Neural cell (in vitro differentiated cells): ENCODE results near the gene SPRR1A.

Experiments
- EP300 ChIP-seq: fragments of 450-650 bp; conservative IDR thresholded peaks from 2 replicates; pipeline ENCODE4 v1.6.1; 2014; ENCODE audit warnings: antibody characterized with exemption, mild to moderate bottlenecking, moderate library complexity; ENCODE audit not compliant: poor library complexity, severe bottlenecking
- EZH2 ChIP-seq: fragments of 200-600, 300-800 bp; shearing (Covaris generic), sonication (generic); IDR thresholded peaks from 2 replicates; pipeline ENCODE4 v1.6.1; 2014; ENCODE audit warnings: antibody characterized with exemption, low read length, borderline replicate concordance, mild to moderate bottlenecking; ENCODE audit not compliant: insufficient read depth, poor library complexity, severe bottlenecking
- MXI1 ChIP-seq: fragments of 450-650 bp; conservative IDR thresholded peaks from 2 replicates; pipeline ENCODE4 v1.6.1; 2014; ENCODE audit warnings: antibody characterized with exemption, mild to moderate bottlenecking; ENCODE audit not compliant: poor library complexity, severe bottlenecking
- POLR2AphosphoS5 ChIP-seq: IDR thresholded peaks from 2 replicates; pipeline ENCODE4 v1.6.1; 2012
- RAD21 ChIP-seq: fragments of 450-650 bp; conservative IDR thresholded peaks from 2 replicates; pipeline ENCODE4 v1.6.1; 2014; ENCODE audit warnings: antibody characterized with exemption, mild to moderate bottlenecking, moderate library complexity
- TAF1 ChIP-seq: IDR thresholded peaks from 2 replicates; pipeline ENCODE4 v1.6.1; 2012; ENCODE audit warnings: low read depth
- TF ChIP-seq, protein P1 (sequence below): fragments of 450-650 bp; IDR thresholded peaks from 2 replicates; pipeline ENCODE4 v1.5.1; 2014; ENCODE audit warnings: antibody characterized with exemption, mild to moderate bottlenecking, moderate library complexity; ENCODE audit not compliant: poor library complexity, severe bottlenecking

DNA sequence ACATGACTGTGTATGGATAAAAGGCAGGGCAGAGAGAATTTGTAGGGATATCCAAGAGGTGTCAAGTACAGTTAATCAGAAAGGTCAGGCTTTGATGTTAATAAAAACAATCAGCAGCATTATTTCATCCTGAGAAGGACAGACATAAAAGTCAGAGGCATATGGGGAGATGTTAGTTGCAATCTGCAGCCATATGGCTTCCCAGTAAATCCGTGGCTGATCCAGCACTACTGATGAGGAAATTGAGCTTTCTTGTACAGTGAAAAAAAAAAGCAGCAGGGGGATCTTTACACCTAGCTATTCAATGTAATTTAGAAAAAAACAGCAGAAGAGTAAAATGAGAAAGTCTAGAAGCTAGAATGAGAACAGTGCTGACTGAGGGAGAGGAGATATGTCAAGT is 44.9 kb downstream of the SPRR1A start:
- TF ChIP-seq, protein P1, sequence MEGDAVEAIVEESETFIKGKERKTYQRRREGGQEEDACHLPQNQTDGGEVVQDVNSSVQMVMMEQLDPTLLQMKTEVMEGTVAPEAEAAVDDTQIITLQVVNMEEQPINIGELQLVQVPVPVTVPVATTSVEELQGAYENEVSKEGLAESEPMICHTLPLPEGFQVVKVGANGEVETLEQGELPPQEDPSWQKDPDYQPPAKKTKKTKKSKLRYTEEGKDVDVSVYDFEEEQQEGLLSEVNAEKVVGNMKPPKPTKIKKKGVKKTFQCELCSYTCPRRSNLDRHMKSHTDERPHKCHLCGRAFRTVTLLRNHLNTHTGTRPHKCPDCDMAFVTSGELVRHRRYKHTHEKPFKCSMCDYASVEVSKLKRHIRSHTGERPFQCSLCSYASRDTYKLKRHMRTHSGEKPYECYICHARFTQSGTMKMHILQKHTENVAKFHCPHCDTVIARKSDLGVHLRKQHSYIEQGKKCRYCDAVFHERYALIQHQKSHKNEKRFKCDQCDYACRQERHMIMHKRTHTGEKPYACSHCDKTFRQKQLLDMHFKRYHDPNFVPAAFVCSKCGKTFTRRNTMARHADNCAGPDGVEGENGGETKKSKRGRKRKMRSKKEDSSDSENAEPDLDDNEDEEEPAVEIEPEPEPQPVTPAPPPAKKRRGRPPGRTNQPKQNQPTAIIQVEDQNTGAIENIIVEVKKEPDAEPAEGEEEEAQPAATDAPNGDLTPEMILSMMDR, result no peak
- TF ChIP-seq MXI1, result no peak
- no peak for TF ChIP-seq EP300
- no peak for TF ChIP-seq POLR2AphosphoS5
- no peak for TF ChIP-seq EZH2
- no peak for TF ChIP-seq RAD21
- TF ChIP-seq TAF1, result no peak
